Activated effector memory CD4-positive, alpha-beta T cell treated with anti-CD3 and anti-CD28 coated beads, Interleukin-2, amount 50 U/mL, for 16 hours (primary cell): ENCODE measurements around the gene ZNF408.

Experiments
- DNase-seq: peaks from one replicate; pipeline ENCODE4 v3.0.0-alpha.2; 2020

The ZNF408 gene

DNA sequence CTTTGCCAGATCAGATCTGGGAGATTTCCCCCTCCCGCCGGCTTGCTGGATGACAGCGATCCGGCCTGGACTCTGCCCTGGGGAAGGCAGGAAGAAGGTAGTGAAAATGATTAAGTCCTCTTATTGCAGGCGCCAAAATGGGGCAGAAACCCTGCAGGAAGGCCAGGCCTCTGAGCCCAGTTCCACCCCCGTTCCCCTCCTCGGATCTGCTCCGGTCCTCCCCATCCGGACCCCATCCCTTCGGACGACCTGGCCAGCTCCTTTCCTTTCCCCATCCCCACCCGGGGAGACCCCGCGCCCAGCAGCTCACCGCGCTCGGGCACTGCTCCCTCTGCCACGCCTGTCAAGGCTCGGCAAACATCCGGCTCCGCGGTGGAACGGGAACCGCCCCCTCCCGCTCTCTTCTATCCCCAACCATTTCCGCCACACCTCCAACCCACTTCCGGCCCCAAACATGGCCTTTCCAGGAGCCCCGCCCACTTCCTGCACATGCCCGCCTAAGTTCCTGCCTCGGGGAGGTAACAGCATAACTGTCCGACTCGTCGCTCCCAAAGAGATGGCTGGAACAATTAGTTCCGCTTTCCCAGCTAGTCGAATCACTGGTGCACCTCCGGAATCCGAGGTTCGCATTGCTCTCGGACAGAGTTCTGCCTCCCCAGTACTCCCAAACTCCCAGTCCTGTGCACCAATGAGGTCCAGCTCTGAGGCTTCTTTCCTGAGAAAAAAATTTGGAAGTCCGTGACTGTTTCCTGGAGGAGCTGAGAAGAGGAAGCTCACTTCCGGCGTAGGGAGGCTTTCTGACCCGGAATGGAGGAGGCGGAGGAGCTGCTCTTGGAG lies at the start of gene ZNF408, which contains the start of gene ARHGAP1:
Gene ZNF408 (plus strand): TSS at position 791 of the 837 bp plus-strand sequence. CDS start 17 bp downstream, at position 808.
Gene ARHGAP1 (minus strand): TSS at position 379 of the 837 bp plus-strand sequence. CDS start 4,512 bp downstream, outside the sequence.
- peak; percentile 100 for DNase-seq

DNA sequence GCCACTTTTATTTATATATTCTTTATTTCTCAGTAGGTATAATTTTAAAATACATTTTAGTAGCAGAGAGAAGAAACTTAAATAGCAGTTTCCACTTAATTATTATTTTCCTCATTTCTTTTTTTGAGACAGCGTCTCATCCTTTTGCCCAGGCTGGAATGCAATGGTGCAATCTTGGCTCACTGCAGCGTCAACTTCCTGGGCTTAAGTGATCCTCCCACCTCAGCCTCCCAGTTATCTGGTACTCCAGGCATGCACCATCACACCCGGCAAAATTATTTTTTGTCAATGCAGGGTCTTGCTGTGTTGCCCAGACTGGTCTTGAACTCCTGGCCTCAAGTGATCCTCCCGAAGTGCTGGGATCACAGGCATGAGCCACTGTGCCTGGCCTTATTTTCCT lies 45.2 kb upstream of the ZNF408 start:
- DNase-seq, result no peak

DNA sequence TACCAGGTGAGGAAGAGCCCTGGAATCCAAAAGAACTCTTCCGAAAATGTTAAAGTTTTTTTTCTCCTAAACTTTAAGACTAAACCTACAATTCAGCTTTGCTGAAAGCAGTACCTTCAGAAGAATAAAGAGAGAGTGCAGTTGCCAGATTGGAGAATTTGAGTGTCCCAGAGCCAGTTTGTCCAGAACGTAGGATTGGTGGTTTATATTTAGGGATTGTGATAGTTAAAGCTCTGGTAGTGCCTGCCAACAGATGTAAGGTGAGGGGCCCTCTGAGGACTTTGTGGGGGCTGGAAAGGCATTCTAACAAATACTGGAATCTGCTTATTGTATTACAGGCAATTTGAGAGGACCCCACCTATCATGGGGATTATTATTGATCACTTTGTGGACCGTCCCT lies 43.6 kb upstream of the ZNF408 start:
- DNase-seq, result no peak

DNA sequence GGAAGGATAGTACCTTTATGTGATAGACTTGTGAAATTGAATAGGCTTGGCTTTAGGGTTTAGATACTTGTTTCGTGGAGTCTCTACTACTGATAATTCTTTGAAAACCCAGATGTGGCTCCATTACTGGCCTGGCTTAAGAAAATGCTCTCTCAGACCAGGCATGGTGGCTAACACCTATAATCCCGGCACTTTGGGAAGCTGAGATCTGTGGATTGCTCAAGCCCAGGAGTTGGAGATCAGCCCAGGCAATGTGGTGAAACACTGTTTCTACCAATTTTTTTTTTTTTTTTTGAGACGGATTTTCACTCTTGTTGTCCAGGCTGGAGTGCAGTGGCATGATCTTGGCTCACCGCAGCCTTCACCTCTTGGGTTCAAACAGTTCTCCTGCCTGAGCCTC lies 42.6 kb upstream of the ZNF408 start:
- no peak for DNase-seq

DNA sequence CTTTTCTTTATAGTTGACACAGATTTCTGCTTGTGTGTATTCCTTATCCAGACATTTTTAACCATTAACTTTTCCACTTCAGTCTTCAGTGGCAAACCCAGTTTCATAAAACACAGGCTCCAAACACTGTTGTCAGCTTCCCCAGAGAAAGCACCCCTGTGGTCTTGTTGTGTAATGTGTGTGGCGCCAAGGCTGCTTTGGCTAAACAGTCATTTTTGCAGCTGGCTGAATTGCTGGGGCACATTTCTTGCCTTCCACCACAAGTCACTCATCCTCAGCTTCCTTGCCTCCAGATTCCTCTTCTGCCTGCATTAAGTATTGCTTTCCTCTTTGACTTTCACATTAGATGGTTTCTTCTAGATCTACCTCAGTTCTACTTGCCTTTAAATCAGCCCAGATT lies 40.9 kb upstream of the ZNF408 start:
- DNase-seq, result no peak

DNA sequence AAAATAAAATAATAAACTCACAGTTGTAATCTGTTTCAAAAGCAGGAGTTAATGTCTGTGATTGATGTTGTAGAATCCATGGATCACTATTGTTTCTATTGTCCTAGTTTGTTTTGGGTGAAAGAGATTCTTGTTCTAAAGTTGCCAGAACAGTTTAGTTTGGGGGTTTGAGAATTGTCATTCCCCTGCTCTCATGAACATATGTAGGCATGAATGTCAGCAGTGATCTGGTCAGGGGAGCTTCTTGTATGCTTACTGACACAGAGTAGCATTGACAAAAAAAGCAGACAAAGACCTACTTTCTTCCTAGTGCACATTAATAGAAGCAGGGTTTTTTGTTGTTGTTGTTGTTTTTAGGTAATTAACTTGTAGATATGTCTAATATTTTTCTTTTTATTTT lies 39.0 kb upstream of the ZNF408 start:
- DNase-seq, result no peak

DNA sequence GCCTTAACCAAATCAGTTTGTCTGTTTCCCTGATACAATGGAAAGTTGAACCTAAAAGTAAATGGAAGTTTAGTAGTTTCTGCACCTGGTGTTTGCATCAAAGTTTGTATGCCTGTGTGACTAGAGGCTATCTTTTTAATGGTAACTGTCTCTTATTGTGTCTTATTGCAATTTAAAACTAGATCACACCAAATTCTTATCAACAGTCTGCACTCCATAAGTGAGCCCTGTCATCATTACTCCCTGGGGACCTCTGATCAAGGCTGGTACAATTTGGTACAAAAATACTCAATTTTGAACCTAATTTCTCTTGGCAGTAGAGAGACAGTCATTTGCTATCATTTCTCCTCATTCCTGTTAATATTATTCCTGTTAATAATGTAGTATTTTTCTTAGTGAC lies 38.5 kb upstream of the ZNF408 start:
- no peak for DNase-seq

DNA sequence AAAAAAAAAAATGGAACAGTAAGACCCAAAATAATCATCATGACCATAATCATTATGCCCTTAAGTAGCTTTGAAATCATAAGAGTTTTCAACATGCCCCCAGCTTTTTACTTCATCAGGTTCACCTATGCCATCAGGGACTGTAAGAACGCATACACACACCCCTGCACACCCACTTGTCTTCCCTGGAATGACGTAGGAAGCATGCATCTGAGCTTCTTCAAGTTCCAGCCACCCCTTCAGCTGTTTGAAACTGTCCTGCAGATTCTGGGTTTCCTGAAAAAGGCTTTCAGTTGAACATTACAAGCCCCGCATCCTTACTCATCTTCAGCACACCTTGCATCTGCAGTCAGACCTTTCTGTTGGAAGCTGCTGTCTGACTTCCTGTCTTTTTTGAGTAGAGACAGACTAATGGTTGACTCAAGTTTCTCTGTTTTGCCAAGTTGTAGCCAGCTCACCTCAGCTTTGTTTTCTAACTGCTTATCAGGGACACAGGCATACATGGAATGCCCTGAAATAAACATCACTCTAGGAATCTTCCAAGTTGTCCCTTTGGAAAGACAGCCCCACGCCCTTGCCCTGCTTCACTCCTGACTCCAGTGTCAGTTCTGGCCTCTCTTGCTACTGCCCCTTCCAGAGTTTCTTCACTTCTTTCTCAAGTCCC lies 37.4 kb upstream of the ZNF408 start:
- DNase-seq, result no peak

DNA sequence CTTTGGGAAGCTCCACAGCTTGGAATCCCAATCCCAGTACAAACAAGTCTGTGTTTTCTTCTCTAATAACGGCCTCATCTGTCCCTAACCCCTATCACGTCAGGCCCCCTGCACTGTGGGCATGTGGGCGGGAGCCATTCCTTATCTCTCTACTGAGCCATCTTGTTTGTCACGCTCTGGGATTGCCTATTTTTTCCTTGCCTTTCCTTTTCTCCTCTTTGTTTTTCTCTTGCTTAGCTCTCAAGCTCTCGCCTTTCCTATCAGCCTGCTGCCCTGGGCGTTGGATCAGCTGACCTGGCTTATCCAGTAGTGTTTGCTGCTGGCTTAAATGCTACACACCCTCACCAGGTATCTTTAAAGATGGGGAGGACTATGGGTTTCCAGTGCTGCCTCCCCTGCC lies 36.2 kb upstream of the ZNF408 start:
- no peak for DNase-seq

DNA sequence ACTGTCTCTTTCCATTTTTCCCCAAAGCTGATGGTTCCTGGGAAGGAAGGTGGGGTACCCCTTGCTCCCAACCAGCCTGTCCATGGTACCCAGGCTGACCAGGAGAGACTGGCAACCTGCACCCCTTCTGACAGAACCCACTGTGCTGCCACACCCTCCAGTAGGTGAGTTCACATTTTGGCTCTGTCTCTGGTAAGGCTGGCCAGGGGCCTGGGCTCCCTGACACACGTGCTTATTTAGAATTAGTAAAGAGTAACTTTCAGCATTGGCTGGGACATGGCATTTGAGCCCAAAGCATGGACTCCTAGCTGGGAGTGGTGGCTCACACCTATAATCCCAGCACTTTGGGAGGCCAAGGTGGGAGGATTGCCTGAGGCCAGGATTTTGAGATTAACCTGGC lies 35.5 kb upstream of the ZNF408 start:
- DNase-seq, result no peak

DNA sequence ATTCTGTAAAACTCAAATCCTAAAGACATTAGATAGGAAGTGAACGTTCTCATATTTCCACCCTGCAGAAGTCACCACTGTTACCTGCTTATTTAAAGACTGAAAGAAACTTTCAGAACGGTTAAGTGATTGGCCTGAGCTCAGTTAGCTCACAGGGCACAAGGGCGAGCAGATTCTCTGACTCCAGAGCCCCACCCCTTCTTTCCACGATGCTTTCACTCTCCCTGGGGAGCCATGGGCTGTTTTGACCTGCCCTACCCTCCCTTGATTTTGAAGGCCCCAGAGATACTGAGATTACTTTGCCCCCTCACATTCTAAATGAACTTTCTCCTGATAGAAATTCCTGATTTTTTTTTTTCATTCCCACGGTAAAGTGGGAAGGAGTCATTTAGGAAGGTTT lies 34.3 kb upstream of the ZNF408 start:
- DNase-seq, result no peak

DNA sequence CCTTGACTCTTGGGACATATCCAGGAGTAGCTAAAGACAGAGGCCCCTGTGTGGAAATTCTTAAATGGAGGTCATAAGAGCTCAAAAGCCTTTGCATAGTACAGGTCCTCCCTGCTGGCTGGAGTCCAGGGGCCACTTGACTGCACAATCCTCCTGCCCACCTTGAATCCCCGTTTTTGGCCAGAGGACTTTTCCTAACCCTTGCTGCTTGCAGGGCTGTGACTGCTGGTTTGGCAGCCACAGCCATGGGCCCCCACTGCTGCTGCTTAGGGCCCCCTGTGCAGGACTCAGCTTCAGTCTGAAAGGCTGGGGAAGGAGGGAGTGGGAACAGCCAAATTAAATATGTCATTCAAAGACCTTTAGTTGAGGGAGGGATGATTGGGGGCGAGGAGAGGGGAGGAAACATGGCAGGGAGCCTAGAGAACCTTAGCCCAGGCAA lies 33.8 kb upstream of the ZNF408 start:
- DNase-seq, result no peak

DNA sequence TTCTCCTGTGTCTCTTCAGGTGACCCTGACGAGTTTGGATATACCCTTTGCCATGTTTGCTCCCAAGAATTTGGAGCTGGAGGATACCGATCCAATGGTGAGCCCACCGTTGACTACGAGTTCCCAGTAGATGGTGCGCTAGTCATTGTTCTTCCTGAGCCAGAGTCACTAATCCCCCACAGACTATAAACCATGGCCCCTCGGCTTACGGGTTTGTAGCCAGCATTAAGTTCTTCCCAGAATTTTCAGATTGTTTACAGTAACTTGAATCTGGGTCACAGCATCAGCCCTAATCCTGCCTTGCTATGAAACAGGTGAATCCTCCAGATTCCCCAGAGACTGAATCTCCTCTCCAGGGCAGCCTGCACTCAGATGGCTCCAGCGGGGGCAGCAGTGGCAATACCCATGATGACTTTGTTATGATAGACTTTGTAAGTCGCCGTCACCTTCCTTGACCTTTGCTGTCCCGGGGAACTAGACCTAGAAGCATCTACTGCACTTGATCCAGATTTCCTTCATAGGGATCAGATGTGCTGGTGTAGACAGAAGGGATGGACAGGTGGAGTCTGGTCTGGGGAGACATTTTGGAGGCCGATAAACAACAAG lies 32.2 kb upstream of the ZNF408 start:
- DNase-seq, result no peak

DNA sequence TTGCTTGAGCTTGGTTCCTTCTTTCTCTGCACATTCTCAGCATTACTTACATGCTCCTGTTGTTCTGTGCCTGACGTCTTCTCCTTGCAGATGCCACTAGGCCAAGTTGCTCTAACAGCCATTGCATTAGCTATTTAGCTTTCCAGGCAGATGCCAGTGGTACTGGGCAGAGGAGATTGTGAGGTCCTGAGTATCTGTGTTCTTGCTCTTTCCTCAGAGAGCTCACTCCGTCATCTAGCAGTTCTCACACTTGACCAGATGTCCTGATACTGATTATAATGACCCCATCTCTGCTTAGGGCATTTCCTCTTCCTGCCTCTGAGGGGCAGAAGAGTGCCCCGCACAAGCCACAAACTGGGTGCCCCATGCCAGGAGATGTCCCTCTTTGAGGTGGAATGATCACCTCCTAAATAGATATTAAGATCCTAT lies 31.1 kb upstream of the ZNF408 start:
- DNase-seq, result no peak

DNA sequence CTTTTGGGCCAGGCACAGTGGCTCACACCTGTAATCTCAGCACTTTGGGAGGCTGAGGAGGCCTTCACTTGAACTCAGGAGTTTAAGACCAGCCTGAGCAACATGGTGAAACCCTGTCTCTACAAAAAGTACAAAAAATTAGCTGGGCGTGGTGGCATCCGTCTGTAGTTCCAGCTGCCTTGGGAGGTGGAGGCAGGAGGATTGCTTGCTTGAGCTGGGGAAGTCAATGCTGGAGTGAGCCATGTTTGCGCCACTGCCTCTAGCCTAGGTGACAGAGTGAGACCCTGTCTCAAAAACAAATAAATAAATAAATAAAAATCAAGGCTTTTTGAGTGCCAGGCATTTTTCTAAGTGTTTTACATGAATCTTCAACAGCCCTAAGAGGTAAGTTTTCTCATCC lies 30.3 kb upstream of the ZNF408 start:
- peak; percentile 60 for DNase-seq

DNA sequence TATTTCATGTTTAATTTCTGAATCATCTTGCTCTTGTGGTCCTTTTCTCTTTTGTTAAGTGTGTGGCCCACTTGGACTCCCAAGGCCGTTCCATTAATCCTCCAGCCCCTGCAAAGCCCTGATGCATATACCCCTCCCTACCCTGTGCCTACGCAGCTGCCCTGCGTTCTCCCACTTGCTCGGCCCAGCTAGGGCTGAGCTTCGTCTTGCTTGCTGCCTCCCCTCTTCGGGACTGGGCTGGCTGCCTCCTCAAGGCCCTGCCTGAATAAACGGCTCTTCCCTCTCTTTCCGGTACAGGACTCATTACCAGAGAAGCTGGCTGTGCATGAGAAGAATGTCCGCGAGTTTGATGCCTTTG lies 28.9 kb upstream of the ZNF408 start:
- peak; percentile 55 for DNase-seq

DNA sequence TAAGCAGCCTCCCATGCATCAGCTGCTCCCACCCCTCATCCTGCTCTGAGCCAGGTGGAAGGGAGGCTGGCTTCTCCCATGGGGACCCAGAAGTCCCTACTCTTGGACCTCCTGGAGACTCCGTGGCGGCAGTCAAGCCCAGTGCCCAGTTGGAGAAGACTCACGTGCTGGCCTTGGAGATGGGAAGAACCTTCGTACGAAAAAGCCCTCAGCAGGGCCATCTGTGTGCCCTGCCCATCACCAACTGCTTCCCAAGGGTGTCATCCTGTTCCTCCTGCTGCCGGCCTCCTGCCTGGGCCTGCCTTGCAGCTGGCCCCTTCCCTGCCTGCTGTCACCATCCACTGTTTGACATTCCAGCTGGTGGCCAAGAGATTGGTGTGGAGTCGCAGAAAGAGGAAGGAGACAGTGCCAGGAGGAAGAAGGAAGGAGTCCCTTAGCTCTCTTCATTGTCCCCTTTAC lies 28.4 kb upstream of the ZNF408 start:
- DNase-seq, result peak; percentile 59

DNA sequence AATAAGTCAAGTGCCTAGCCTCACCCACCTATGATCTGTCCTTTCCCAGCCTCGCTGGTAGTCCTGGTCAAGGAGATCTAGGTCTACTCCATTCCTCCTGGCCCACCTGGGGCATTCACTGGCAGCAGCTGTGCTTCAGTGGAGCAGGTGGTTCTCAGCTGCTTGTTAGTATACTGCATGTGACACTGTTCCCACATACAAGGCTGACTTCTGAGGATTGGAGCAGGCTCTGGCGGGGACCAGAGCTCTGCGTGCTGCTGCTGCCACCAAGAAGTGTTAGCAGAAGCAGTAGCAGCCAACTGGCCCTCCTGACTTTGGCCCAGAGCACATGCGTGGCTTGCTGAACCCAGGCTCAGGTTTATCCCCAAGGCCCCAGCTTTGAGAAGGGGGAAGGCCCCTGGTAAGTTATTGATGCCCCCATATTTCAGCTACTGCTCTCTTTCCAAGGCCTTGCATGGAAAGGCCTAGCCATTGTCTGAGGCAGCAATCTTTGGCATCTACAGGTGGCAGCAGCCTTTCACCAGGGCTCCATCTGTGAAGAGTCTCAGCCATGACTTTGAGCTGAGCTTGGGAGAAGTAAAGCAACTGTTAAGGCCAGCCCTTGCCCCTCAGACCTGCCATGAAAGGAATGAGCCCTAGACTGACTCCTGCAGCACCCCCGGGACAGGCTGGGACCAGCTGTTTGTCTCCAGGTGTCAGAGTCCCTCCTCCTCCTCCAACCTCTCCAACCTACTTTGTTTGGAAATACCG lies 26.9 kb upstream of the ZNF408 start:
- peak; percentile 41 for DNase-seq

DNA sequence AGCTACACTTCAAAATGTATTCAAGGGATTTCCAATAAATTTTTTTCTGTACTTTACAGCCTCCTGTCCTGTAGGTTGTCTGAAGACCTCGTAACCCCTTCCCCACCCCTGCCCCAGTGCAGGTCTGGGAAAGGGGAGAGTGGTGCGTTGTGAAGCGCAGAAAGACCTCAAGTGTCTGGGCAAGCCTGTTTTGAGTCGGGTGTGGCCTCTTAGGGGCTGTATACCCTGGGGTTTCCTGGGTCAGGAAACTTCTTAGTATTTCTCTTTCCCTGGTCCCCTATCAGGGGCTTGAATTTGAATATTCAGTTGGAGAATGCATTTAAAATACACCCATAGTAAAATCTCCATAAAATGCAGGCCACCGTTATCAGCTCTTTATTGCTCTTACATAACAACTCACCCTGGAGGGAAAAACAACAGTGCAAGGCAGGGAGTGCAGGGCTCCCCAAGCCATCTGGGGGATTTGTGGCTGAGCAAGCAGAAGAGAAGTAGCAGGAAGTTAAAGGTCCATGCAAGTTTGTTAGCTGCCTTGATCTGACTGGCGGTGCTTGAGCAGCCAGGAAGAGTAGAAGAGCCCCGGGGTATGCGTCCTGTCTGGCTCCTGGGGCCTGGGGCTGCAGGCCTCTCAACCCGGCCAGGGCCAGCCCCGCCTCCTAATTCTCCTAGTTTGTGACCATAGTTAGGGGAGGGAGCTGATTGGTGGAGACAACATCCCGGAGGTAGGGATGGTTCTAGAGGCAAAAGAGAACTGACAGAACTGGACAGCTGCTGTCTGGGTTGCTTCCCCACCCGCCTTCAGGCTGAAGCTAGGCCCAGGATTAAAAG lies 26.2 kb upstream of the ZNF408 start:
- peak; percentile 64 for DNase-seq

DNA sequence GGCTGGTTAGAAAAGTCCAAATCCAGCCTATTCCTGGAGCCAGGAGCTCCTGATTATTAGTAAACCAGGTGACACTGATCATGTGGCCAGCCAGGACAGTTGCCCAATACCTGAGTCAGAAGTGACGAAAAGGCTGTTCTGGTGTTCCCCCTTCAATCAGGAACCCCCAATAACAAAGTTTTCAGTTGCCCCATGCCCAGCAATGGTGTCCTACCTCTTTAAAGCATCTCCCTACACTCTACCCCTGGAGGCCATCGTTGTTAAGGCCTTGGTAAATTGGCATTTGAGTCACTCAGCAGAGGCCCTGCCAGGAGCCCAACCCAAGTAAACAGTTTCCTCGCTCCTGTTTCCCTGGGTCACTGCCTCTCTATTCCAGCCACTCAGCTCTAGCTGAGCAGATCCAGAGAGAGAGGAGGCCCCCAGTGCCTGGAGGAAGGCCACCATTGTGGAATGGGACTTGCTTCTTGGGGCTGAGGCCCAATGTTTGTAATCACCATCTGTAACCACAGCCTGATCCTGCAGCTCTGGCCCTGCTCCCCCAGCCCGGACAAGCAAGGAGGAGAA lies 25.5 kb upstream of the ZNF408 start:
- DNase-seq, result no peak

DNA sequence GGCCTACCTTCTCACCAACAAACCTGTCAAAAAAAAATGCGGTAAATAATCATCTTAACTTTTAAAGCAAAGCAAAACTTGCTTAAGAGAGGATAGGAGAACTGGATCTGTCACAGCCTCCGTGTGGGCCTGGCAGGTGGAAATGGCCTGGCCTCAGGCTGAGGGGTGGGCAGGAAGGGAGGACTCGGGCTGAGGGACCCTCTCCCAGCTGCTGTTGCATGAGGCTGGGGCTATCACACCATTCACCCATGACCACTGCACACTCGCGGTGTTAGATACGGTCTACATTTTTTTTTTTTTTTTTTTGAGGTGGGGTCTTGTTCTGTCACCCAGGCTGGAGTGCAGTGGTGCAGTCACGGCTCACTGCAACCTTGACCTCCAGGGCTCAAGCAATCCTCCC lies 24.9 kb upstream of the ZNF408 start:
- no peak for DNase-seq
